K562 (cell line): ENCODE data around the gene SREBF1. TPM values are rescaled to one million over a fixed set of nuclear protein-coding genes. Genes with fewer than 3 reads are reported as not detected.

Source experiments
- ATAC-seq: fragments of 200-7000 bp; cut with Tn5 transposase; 3 replicates; pipeline ENCODE4 v1.9.1; 2020; ENCODE audit warnings: moderate library complexity
- BruUV-seq: library from RNA; stranded (reverse); fragments of 400-500 nt; replicated peaks from 2 replicates; lab custom pipeline; 2021; lab: Mats Ljungman, UMichigan
- CTCF ChIA-PET: fragments of 300-600 bp; formaldehyde crosslinking; extraction: SDS; loops from one replicate; lab custom pipeline; 2021; ENCODE audit warnings: low intra/inter-chr PET ratio; lab: Yijun Ruan, JAX
- POLR2A ChIA-PET: fragments of 300-600, 350-650 bp; sonication (Branson Sonifier 250); formaldehyde crosslinking; extraction: SDS; loops from one replicate; lab custom pipeline; 2021; ENCODE audit warnings: antibody characterized with exemption, inconsistent platforms; lab: Yijun Ruan, JAX
- DNase-seq, 4 experiments: peaks; one replicate each; pipeline versions ENCODE4 v3.0.0 to v3.0.0-alpha.2; 2011 to 2018; ENCODE audit warnings: low spot score in 3 of 4, mixed read lengths in 3 of 4; ENCODE audit errors: extremely low read depth in 1 of 4
- FAIRE-seq: peaks from 2 replicates; lab custom pipeline; 2011; peaks lifted over from hg19 to GRCh38; lab: Jason Lieb, UNC
- H2AFZ ChIP-seq: 2 replicates; pipeline ENCODE4 v1.6.0; 2011; ENCODE audit warnings: low read depth, low read length, control low read depth, inconsistent platforms
- H3K27ac ChIP-seq: fragments of 200-600 bp; 3 replicates; pipeline ENCODE4 v1.8.0; 2011; ENCODE audit warnings: low read depth, mild to moderate bottlenecking, control low read depth, inconsistent platforms, low read length, moderate library complexity, mixed read lengths; ENCODE audit errors: extremely low read depth
- H3K27me3 ChIP-seq, 2 experiments: fragments of 300-600 bp in 1 of 2; 2 replicates in 1 of 2; 3 replicates in 1 of 2; pipeline versions ENCODE4 v1.6.0 to v1.8.0; 2011; ENCODE audit warnings: inconsistent platforms in 2 of 2, low read length in 2 of 2, mild to moderate bottlenecking in 1 of 2, mixed read lengths in 1 of 2, moderate library complexity in 1 of 2; ENCODE audit not compliant: control insufficient read depth in 2 of 2, insufficient read depth in 2 of 2
- H3K36me3 ChIP-seq: fragments of 300-600 bp; 3 replicates; pipeline ENCODE4 v1.8.0; 2011; ENCODE audit warnings: mild to moderate bottlenecking, low read length, inconsistent platforms; ENCODE audit not compliant: control insufficient read depth, insufficient read depth
- H3K4me1 ChIP-seq, 2 experiments: fragments of 200-600 bp in 1 of 2; replicated peaks in 1 of 2; 2 replicates in 1 of 2; 3 replicates in 1 of 2; pipeline versions ENCODE4 v1.5.1 to v1.8.0; 2011; ENCODE audit warnings: inconsistent platforms in 2 of 2, low read length in 2 of 2, mild to moderate bottlenecking in 1 of 2, mixed read lengths in 1 of 2, moderate library complexity in 1 of 2; ENCODE audit not compliant: control insufficient read depth in 2 of 2, insufficient read depth in 2 of 2
- H3K4me2 ChIP-seq: 2 replicates; pipeline ENCODE4 v1.6.1; 2011; ENCODE audit warnings: low read length, control low read depth, inconsistent platforms, mixed read lengths; ENCODE audit not compliant: insufficient read depth
- H3K4me3 ChIP-seq: fragments of 200-600 bp; sonication (generic), shearing (Covaris generic); 2 replicates; pipeline ENCODE4 v1.5.1; 2016; ENCODE audit warnings: control low read depth, inconsistent platforms
- H3K79me2 ChIP-seq: fragments of 200-600 bp; 3 replicates; pipeline ENCODE4 v1.8.0; 2011; ENCODE audit warnings: low read length, inconsistent platforms; ENCODE audit not compliant: control insufficient read depth, insufficient read depth
- H3K9ac ChIP-seq, 2 experiments: 2 replicates each; pipeline versions ENCODE4 v1.6.0 to v1.6.1; 2011; ENCODE audit warnings: low read depth in 2 of 2, low read length in 2 of 2, control low read depth in 1 of 2, inconsistent platforms in 1 of 2, mild to moderate bottlenecking in 1 of 2, mixed read lengths in 1 of 2; ENCODE audit not compliant: insufficient read depth in 1 of 2
- H3K9me1 ChIP-seq: one replicate; pipeline ENCODE4 v1.6.0; 2011; ENCODE audit warnings: inconsistent platforms, mild to moderate bottlenecking, low read length, moderate library complexity; ENCODE audit not compliant: control insufficient read depth, insufficient read depth
- H3K9me3 ChIP-seq: replicated peaks from 2 replicates; pipeline ENCODE4 v1.5.1; 2011; ENCODE audit warnings: low read depth, low read length, inconsistent platforms; ENCODE audit not compliant: control insufficient read depth, insufficient read depth
- H4K20me1 ChIP-seq: replicated peaks from 2 replicates; pipeline ENCODE4 v1.6.1; 2011; ENCODE audit warnings: low read length, inconsistent platforms, mixed read lengths; ENCODE audit not compliant: control insufficient read depth, insufficient read depth
- AFF4 ChIP-seq: sonication (generic); formaldehyde crosslinking; IDR thresholded peaks from 2 replicates; pipeline ENCODE4 v1.8.0; 2023; ENCODE audit warnings: mild to moderate bottlenecking, missing genetic modification reagents
- ARID2 ChIP-seq: fragments of 450-650 bp; IDR thresholded peaks from 2 replicates; pipeline ENCODE4 v1.6.1; 2017; ENCODE audit warnings: antibody characterized with exemption, mild to moderate bottlenecking
- CCAR2 ChIP-seq: fragments of 200-400 bp; formaldehyde crosslinking; IDR thresholded peaks from 2 replicates; pipeline ENCODE4 v1.6.1; 2017; ENCODE audit warnings: mild to moderate bottlenecking, low read depth, low read length
- ETS1 ChIP-seq: conservative IDR thresholded peaks from 2 replicates; pipeline ENCODE4 v1.6.1; 2011; ENCODE audit warnings: low read depth, mild to moderate bottlenecking, low read length; ENCODE audit not compliant: control insufficient read depth
- FOXA3 ChIP-seq, 2 experiments: fragments of 450-650 bp in 1 of 2; sonication (generic) in 1 of 2; formaldehyde crosslinking; IDR thresholded peaks in 1 of 2; conservative IDR thresholded peaks in 1 of 2; 2 replicates each; pipeline versions ENCODE4 v1.4.0 to v1.8.0; 2020 to 2022; ENCODE audit warnings: mild to moderate bottlenecking in 2 of 2, missing genetic modification reagents in 1 of 2
- KDM2B ChIP-seq: fragments of 250-450 bp; sonication (Bioruptor Pico); IDR thresholded peaks from 2 replicates; pipeline ENCODE4 v1.8.0; 2021; ENCODE audit warnings: mild to moderate bottlenecking, moderate library complexity
- MYNN ChIP-seq, 2 experiments: sonication (generic); formaldehyde crosslinking in 1 of 2; IDR thresholded peaks; 2 replicates each; pipeline versions ENCODE4 v1.5.0 to v1.6.1; 2016 to 2020; ENCODE audit warnings: antibody characterized with exemption in 1 of 2, missing genetic modification reagents in 1 of 2
- PKNOX1 ChIP-seq: fragments of 450-650 bp; IDR thresholded peaks from 2 replicates; pipeline ENCODE4 v1.6.1; 2016
- PYGO2 ChIP-seq: fragments of 450-650 bp; IDR thresholded peaks from 2 replicates; pipeline ENCODE4 v1.6.1; 2016; ENCODE audit warnings: mild to moderate bottlenecking, missing genetic modification characterization, moderate library complexity, missing compliant biosample characterization
- SMAD2 ChIP-seq: fragments of 150-350 bp; IDR thresholded peaks from 2 replicates; pipeline ENCODE4 v1.6.1; 2014; ENCODE audit warnings: low read depth, mild to moderate bottlenecking, low read length
- XRCC5 ChIP-seq: fragments of 200-400 bp; formaldehyde crosslinking; IDR thresholded peaks from 2 replicates; pipeline ENCODE4 v1.6.1; 2017; ENCODE audit warnings: low read depth, mild to moderate bottlenecking, low read length
- WGBS: fragments of 100-300 bp; shearing (Covaris generic); methylation state at CpG from one replicate; pipeline ENCODE4 v1.1.6; 2016; ENCODE audit warnings: low coverage, mixed read lengths; ENCODE audit not compliant: insufficient coverage; ENCODE audit errors: missing lambda C conversion rate; 5-methylcytosine and 5-hydroxymethylcytosine counted together
- in situ Hi-C: fragments of 300-500 bp; cut with MboI; formaldehyde crosslinking; loops from 4 replicates; pipeline ENCODE4 v1.15.0; 2018; ENCODE audit warnings: inconsistent platforms, mixed read lengths
- intact Hi-C: fragments of 100-400 bp; cut with micrococcal nuclease; formaldehyde crosslinking; loops from 2 replicates; pipeline ENCODE4 v1.14.2; 2022
- polyA plus RNA-seq, 8 experiments: library from polyadenylated mRNA; depleted of rRNA in 4 of 8; stranded (reverse) in 5 of 8; unstranded in 3 of 8; fragments of >200 nt; fragmentation: Nextera tagmentation in 2 of 8; fragmentation: Illumina TruSeq in 1 of 8; extraction: Ambion mirVana in 2 of 8; extraction: Trizol in 1 of 8; gene quantifications; 2 replicates each; pipeline versions ENCODE4 v1.2.1 to v1.2.3, GENCODE V29; 2011 to 2014; ENCODE audit warnings: inconsistent platforms in 1 of 8, missing spikeins in 1 of 8
- total RNA-seq, 7 experiments: library from RNA; depleted of rRNA in 6 of 7; stranded (reverse); fragments of >200 nt in 6 of 7; fragmentation: Illumina TruSeq in 2 of 7; extraction: Trizol in 2 of 7; gene quantifications; 2 replicates each; pipeline versions ENCODE4 v1.2.1 to v1.2.3, GENCODE V29; 2011 to 2021; ENCODE audit warnings: low replicate concordance in 1 of 7

The SREBF1 gene
- total and polyA plus RNA-seq, 9 of the 15 experiments (the other 6 are each of a cell fraction or from before 2014, with no cell fraction given): 1.6 to 169 (median 69.4) TPM

GRCh38 chr17:17771498-17772201, 65.1 kb downstream of the SREBF1 start:
- Histone ChIP-seq H3K4me3 (no peak overlapping the region), H2AFZ (no peak overlapping the region), H3K4me2 (no peak overlapping the region), H3K27me3 (no peaks in the 10 kb centered on the region), H3K9me1 (no peaks in the 10 kb centered on the region), H3K27ac (no peak overlapping the region), H4K20me1 (no peaks in the 10 kb centered on the region), H3K79me2 (no peaks in the 10 kb centered on the region), H3K36me3 (no peaks in the 10 kb centered on the region), H3K4me1 (peaks cover 0 to 20% of the 10 kb centered on the region in 2 experiments; a peak in 2 of 5 replicates), H3K9ac (no peak overlapping the region), H3K9me3 (no peaks in the 10 kb centered on the region)
- in situ Hi-C loops: no loop called here
- 84% methylated on average over 5 of the region's 10 CpGs for WGBS
- DNase-seq: no peak
- TF ChIP-seq PYGO2 (tag) (no peak), KDM2B (CRISPR knock-in tag) (no peak), MYNN (IDR thresholded peaks at IDR 0.05) (no peak), MYNN (CRISPR knock-in tag; IDR thresholded peaks at IDR 0.05) (no peak), ETS1 (no peak), FOXA3 (CRISPR knock-in tag; conservative IDR thresholded peaks at IDR 0.05 in 1 of 2, IDR thresholded peaks at IDR 0.05 in 1 of 2) (no peak), CCAR2 (no peak), AFF4 (CRISPR knock-in tag) (no peak), SMAD2 (no peak), PKNOX1 (no peak), XRCC5 (no peak), ARID2 (no peak)
- no peak for FAIRE-seq
- ATAC-seq: no peak
- ChIA-PET CTCF (no interaction called here), POLR2A (no interaction called here)
- intact Hi-C loops: no loop called here
- no TSS peak for BruUV-seq
